Osteocyte (in vitro differentiated cells): ENCODE results near the gene EPB41L2. TPM values are rescaled to one million over a fixed set of nuclear protein-coding genes. Genes with fewer than 3 reads are reported as not detected.

Experiments used
- DNase-seq: peaks from one replicate; pipeline ENCODE4 v3.0.0; 2021; ENCODE audit warnings: mixed read lengths; ENCODE audit not compliant: unreplicated experiment; ENCODE audit errors: extremely low spot score
- H3K27ac Mint-ChIP-seq: one replicate; pipeline ENCODE4 v1.8.0; 2021; ENCODE audit warnings: mild to moderate bottlenecking, mixed read lengths; ENCODE audit not compliant: unreplicated experiment
- H3K27me3 Mint-ChIP-seq: one replicate; pipeline ENCODE4 v1.8.0; 2021; ENCODE audit warnings: mixed read lengths; ENCODE audit not compliant: unreplicated experiment
- H3K36me3 Mint-ChIP-seq: one replicate; pipeline ENCODE4 v1.8.0; 2021; ENCODE audit warnings: mixed read lengths; ENCODE audit not compliant: unreplicated experiment
- H3K4me1 Mint-ChIP-seq: one replicate; pipeline ENCODE4 v1.8.0; 2021; ENCODE audit warnings: mixed read lengths; ENCODE audit not compliant: unreplicated experiment
- H3K4me3 Mint-ChIP-seq: one replicate; pipeline ENCODE4 v1.8.0; 2021; ENCODE audit warnings: mild to moderate bottlenecking, moderate library complexity, mixed read lengths; ENCODE audit not compliant: unreplicated experiment
- H3K9me3 Mint-ChIP-seq: one replicate; pipeline ENCODE4 v1.8.0; 2021; ENCODE audit warnings: mixed read lengths; ENCODE audit not compliant: unreplicated experiment
- total RNA-seq: library from RNA; stranded (reverse); gene quantifications from 2 replicates; pipeline ENCODE4 v1.2.1, GENCODE V29; 2021
- TF ChIP-seq, protein P1 (sequence below): fragments of 200-600 bp; sonication (generic); IDR thresholded peaks from 2 replicates; pipeline ENCODE4 v1.5.0; 2021; ENCODE audit warnings: antibody characterized with exemption, mild to moderate bottlenecking, moderate library complexity

Gene EPB41L2
- total RNA-seq, 1 donor from 2014 or later: 65.3 TPM

DNA sequence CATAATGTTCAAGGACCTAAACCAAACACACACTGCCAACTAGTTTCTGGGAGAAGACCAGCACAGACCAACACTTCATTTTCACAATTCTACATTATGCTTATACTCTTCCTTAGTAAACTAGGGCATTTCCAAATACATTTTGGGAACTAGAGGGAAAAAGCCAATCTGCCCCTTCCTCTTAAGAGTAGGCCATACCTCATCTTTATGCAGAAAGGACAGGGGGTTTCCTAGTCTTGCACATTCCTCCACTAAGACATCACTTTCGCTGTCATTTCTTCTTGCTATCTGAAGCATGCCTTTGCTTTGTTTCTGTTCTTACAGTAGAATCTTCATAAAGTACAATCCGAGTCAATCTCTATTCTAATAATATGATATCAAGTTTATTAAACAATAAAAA is 130.1 kb downstream of the EPB41L2 start:
- Mint-ChIP-seq H3K36me3 (peaks cover 2% of the 10 kb centered on the region), H3K4me1 (peaks cover 51% of the 10 kb centered on the region), H3K27me3 (no peaks in the 10 kb centered on the region), H3K27ac (peak overlapping the region; percentile 19), H3K9me3 (no peaks in the 10 kb centered on the region), H3K4me3 (no peak overlapping the region)
- TF ChIP-seq, protein P1, sequence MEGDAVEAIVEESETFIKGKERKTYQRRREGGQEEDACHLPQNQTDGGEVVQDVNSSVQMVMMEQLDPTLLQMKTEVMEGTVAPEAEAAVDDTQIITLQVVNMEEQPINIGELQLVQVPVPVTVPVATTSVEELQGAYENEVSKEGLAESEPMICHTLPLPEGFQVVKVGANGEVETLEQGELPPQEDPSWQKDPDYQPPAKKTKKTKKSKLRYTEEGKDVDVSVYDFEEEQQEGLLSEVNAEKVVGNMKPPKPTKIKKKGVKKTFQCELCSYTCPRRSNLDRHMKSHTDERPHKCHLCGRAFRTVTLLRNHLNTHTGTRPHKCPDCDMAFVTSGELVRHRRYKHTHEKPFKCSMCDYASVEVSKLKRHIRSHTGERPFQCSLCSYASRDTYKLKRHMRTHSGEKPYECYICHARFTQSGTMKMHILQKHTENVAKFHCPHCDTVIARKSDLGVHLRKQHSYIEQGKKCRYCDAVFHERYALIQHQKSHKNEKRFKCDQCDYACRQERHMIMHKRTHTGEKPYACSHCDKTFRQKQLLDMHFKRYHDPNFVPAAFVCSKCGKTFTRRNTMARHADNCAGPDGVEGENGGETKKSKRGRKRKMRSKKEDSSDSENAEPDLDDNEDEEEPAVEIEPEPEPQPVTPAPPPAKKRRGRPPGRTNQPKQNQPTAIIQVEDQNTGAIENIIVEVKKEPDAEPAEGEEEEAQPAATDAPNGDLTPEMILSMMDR: no peak
- no peak for DNase-seq

DNA sequence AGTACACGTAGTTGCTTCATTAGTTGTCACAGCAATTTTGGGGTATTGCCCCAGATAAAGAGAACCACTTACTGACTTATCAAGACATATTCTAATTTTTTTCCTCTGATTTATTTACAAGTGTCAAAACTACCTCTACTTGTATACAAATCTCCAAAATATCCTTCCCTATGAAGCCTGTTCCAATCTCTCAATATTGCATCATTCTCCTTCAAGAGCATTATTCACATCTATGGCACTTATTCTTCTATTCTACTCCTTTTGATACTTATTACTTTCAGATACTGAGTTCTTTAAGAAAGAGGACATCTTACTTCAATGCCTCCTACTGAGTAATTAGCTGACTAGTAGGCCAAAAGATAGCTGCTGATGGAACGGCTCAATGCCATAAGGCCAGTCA is 130.6 kb downstream of the EPB41L2 start:
- Mint-ChIP-seq H3K36me3 (peaks cover 2% of the 10 kb centered on the region), H3K4me1 (peaks cover 48% of the 10 kb centered on the region), H3K4me3 (no peak overlapping the region), H3K9me3 (no peaks in the 10 kb centered on the region), H3K27me3 (no peaks in the 10 kb centered on the region), H3K27ac (peak overlapping the region; percentile 19)
- TF ChIP-seq, protein P1: no peak
- no peak for DNase-seq

- no peak for DNase-seq
- Mint-ChIP-seq H3K9me3 (no peaks in the 10 kb centered on the region), H3K27ac (no peak overlapping the region), H3K27me3 (no peaks in the 10 kb centered on the region), H3K4me1 (peaks cover 48% of the 10 kb centered on the region), H3K4me3 (no peak overlapping the region), H3K36me3 (peaks cover 2% of the 10 kb centered on the region)
- TF ChIP-seq, protein P1: no peak
These were observed 131.4 kb downstream of the EPB41L2 start for GRCh38 chr6:130931683-130932082.

GRCh38 chr6:130929036-130929678 is 133.9 kb downstream of the EPB41L2 start:
- H3K4me3 Mint-ChIP-seq: no peak overlapping the region
- TF ChIP-seq, protein P1: no peak
- H3K27ac Mint-ChIP-seq: no peak overlapping the region
- H3K36me3 Mint-ChIP-seq: peaks cover 5% of the 10 kb centered on the region
- no peaks in the 10 kb centered on the region for H3K27me3 Mint-ChIP-seq
- H3K4me1 Mint-ChIP-seq: peaks cover 29% of the 10 kb centered on the region
- no peaks in the 10 kb centered on the region for H3K9me3 Mint-ChIP-seq
- no peak for DNase-seq

DNA sequence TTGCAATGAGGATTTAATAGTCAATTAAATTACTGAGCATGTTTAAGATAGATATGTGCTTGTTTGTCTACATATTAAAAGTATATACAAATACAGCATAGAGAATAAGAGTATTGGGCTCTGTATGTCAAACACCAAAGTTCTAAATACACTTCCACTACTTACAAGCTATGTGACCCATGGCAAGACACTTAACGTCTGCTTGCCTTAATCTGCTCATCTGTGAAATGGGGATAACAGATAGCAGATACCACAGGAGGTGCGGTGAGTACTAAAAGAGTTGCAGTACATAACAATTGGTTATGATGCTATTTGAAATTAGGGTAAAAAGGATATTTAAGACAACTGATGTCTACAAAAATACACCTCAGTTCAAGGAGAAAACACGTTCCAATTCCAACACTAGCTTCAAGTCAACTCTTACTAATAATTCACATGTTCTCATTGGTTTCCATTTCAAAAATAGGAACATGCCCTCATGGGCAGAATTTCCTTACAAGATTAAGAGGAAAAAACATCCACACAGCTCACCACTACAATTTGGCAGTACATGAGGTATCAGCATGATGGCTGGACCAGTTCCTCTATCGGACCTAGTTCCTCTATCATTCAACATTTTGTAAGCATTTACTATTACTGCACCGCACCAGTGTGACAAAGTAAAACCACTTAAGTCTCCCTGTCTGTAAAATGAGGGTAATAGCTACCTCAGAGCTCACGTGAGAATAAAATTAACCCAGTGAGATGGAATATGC is 134.7 kb downstream of the EPB41L2 start:
- Mint-ChIP-seq H3K9me3 (no peaks in the 10 kb centered on the region), H3K27me3 (no peaks in the 10 kb centered on the region), H3K4me3 (no peak overlapping the region), H3K4me1 (peaks cover 21% of the 10 kb centered on the region), H3K36me3 (peaks cover 5% of the 10 kb centered on the region), H3K27ac (no peak overlapping the region)
- no peak for DNase-seq
- TF ChIP-seq, protein P1: no peak
